ENCODE data around the gene PLCG2.

Gene PLCG2

GRCh38 chr16:81908466-81909262, 129.6 kb downstream of the PLCG2 start:
- TF ChIP-seq EGR1 (IDR thresholded peaks at IDR 0.05) (no peak), TAF1 (IDR thresholded peaks at IDR 0.05; ENCODE audit: low read depth) (no peak), YY1 (IDR thresholded peaks at IDR 0.05; ENCODE audit: low read depth) (no peak), EP300 (IDR thresholded peaks at IDR 0.05; ENCODE audit: borderline replicate concordance) (no peak), TEAD4 (IDR thresholded peaks at IDR 0.05) (no peak), ZBTB7A (IDR thresholded peaks at IDR 0.05; ENCODE audit: low read depth) (no peak), CEBPB (IDR thresholded peaks at IDR 0.05) (no peak), NFIC (IDR thresholded peaks at IDR 0.05) (no peak)
- TF ChIP-seq, protein P1, sequence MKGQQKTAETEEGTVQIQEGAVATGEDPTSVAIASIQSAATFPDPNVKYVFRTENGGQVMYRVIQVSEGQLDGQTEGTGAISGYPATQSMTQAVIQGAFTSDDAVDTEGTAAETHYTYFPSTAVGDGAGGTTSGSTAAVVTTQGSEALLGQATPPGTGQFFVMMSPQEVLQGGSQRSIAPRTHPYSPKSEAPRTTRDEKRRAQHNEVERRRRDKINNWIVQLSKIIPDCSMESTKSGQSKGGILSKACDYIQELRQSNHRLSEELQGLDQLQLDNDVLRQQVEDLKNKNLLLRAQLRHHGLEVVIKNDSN (IDR thresholded peaks at IDR 0.05): no peak
- TF ChIP-seq, protein P2, sequence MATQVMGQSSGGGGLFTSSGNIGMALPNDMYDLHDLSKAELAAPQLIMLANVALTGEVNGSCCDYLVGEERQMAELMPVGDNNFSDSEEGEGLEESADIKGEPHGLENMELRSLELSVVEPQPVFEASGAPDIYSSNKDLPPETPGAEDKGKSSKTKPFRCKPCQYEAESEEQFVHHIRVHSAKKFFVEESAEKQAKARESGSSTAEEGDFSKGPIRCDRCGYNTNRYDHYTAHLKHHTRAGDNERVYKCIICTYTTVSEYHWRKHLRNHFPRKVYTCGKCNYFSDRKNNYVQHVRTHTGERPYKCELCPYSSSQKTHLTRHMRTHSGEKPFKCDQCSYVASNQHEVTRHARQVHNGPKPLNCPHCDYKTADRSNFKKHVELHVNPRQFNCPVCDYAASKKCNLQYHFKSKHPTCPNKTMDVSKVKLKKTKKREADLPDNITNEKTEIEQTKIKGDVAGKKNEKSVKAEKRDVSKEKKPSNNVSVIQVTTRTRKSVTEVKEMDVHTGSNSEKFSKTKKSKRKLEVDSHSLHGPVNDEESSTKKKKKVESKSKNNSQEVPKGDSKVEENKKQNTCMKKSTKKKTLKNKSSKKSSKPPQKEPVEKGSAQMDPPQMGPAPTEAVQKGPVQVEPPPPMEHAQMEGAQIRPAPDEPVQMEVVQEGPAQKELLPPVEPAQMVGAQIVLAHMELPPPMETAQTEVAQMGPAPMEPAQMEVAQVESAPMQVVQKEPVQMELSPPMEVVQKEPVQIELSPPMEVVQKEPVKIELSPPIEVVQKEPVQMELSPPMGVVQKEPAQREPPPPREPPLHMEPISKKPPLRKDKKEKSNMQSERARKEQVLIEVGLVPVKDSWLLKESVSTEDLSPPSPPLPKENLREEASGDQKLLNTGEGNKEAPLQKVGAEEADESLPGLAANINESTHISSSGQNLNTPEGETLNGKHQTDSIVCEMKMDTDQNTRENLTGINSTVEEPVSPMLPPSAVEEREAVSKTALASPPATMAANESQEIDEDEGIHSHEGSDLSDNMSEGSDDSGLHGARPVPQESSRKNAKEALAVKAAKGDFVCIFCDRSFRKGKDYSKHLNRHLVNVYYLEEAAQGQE (IDR thresholded peaks at IDR 0.05; ENCODE audit: low read depth): no peak

DNA sequence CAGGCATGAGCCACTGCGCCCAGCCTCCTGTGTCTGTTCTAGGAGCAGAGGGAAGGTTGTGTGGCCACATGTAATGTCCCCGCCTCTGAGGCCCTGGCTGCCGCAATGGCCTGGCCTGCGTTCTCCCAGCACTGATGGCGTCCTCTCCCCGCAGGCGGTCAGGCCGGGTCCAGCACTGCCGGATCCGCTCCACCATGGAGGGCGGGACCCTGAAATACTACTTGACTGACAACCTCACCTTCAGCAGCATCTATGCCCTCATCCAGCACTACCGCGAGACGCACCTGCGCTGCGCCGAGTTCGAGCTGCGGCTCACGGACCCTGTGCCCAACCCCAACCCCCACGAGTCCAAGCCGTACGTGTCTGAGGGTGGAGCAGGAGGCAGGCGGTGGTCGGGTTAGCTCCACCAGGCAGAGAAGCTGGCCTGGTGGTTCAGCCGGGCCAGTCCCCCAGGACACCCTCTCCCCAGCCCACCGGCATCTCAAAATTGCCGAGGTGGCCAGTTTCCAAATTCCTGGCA, 131.3 kb downstream of the PLCG2 start:
- no peak for TF ChIP-seq TEAD4 (IDR thresholded peaks at IDR 0.05)
- TF ChIP-seq TCF12 (IDR thresholded peaks at IDR 0.05; ENCODE audit: low read depth): no peak
- TF ChIP-seq EP300 (IDR thresholded peaks at IDR 0.05; ENCODE audit: borderline replicate concordance): no peak
- TF ChIP-seq EGR1 (IDR thresholded peaks at IDR 0.05): no peak
- TF ChIP-seq YY1 (IDR thresholded peaks at IDR 0.05; ENCODE audit: low read depth): no peak
- TF ChIP-seq ZBTB7A (IDR thresholded peaks at IDR 0.05; ENCODE audit: low read depth): no peak
- no peak for TF ChIP-seq NFIC (IDR thresholded peaks at IDR 0.05)
- no peak for TF ChIP-seq MAX (IDR thresholded peaks at IDR 0.05)
- TF ChIP-seq TAF1 (IDR thresholded peaks at IDR 0.05; ENCODE audit: low read depth): no peak
- TF ChIP-seq FOXM1 (IDR thresholded peaks at IDR 0.05; ENCODE audit: borderline replicate concordance, low read depth): no peak
- TF ChIP-seq RAD21 (IDR thresholded peaks at IDR 0.05; ENCODE audit: low read depth): no peak
- TF ChIP-seq CEBPB (IDR thresholded peaks at IDR 0.05): no peak
- TF ChIP-seq CREB1 (IDR thresholded peaks at IDR 0.05; ENCODE audit: low read depth): no peak
- TF ChIP-seq, protein P2 (IDR thresholded peaks at IDR 0.05; ENCODE audit: low read depth): no peak
- TF ChIP-seq, protein P1 (IDR thresholded peaks at IDR 0.05): no peak

DNA sequence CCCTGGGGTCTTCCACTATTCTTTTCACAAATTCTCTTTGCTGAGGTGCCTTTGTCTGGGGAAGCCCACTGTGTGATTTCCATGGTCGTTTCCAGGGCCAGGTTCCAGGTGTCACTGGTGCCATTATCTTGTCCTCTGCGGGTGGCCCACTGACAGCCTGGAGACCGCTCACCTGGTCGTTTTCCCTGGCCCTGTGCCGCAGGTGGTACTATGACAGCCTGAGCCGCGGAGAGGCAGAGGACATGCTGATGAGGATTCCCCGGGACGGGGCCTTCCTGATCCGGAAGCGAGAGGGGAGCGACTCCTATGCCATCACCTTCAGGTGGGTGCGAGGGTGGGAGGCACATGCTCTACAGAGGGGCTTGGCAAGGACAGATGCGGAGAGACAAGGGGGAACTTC, 133.3 kb downstream of the PLCG2 start:
- TF ChIP-seq TCF12 (IDR thresholded peaks at IDR 0.05; ENCODE audit: low read depth) (no peak), MAX (IDR thresholded peaks at IDR 0.05) (no peak), EP300 (IDR thresholded peaks at IDR 0.05; ENCODE audit: borderline replicate concordance) (no peak)

- TF ChIP-seq YY1 (IDR thresholded peaks at IDR 0.05; ENCODE audit: low read depth): no peak
- TF ChIP-seq MAX (IDR thresholded peaks at IDR 0.05): no peak
- no peak for TF ChIP-seq CREB1 (IDR thresholded peaks at IDR 0.05; ENCODE audit: low read depth)
- TF ChIP-seq TAF1 (IDR thresholded peaks at IDR 0.05; ENCODE audit: low read depth): no peak
- TF ChIP-seq ZBTB7A (IDR thresholded peaks at IDR 0.05; ENCODE audit: low read depth): no peak
Measured at GRCh38 chr16:81913222-81913621, 134.1 kb downstream of the PLCG2 start.

DNA sequence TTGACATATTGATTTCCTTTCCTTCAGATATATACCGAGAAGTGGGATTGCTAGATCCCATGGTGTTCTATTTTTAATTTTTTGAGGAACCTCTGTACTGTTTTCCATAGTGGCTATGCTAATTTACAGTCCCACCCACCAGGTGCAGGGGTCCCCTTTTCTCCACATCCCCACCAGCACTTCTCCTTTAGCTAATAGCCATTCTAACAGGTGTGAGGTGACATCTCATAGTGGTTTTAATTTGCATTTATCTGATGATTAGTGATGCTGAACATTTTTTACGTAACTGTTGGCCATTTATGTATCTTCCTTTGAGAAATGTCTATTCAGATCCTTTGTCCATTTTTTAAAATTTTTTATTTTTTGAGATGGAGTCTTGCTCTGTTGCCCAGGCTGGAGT, 138.3 kb downstream of the PLCG2 start:
- TF ChIP-seq CEBPB (IDR thresholded peaks at IDR 0.05) (no peak), CREB1 (IDR thresholded peaks at IDR 0.05; ENCODE audit: low read depth) (no peak)

DNA sequence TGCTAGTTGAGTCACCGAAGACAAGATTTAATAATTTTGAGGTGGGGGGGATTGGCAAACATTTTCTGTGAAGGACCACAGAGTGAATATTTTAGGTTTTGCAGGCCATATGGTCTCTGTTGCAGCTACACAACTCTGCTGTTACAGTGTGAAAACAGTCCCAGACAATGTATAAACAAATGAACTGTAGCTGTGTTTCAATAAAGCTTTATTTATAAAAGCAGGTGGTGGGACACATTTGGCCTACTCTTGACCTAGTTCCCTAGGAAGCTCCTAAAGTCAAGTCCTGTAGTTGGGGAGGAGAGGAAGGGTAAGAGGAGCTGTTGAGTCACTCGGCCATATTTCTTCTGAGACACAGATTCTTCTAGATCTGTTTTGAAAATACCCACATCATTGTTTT, 139.8 kb downstream of the PLCG2 start:
- TF ChIP-seq TAF1 (IDR thresholded peaks at IDR 0.05; ENCODE audit: low read depth) (no peak), TCF12 (IDR thresholded peaks at IDR 0.05; ENCODE audit: low read depth) (no peak), YY1 (IDR thresholded peaks at IDR 0.05; ENCODE audit: low read depth) (no peak), TEAD4 (IDR thresholded peaks at IDR 0.05) (no peak), MAX (IDR thresholded peaks at IDR 0.05) (no peak), CREB1 (IDR thresholded peaks at IDR 0.05; ENCODE audit: low read depth) (no peak), EP300 (IDR thresholded peaks at IDR 0.05; ENCODE audit: borderline replicate concordance) (no peak), RAD21 (IDR thresholded peaks at IDR 0.05; ENCODE audit: low read depth) (no peak), ZBTB7A (IDR thresholded peaks at IDR 0.05; ENCODE audit: low read depth) (no peak), CEBPB (IDR thresholded peaks at IDR 0.05) (no peak), FOXM1 (IDR thresholded peaks at IDR 0.05; ENCODE audit: borderline replicate concordance, low read depth) (no peak), NFIC (IDR thresholded peaks at IDR 0.05) (no peak), EGR1 (IDR thresholded peaks at IDR 0.05) (no peak)
- TF ChIP-seq, protein P2 (IDR thresholded peaks at IDR 0.05; ENCODE audit: low read depth): no peak
- TF ChIP-seq, protein P1 (IDR thresholded peaks at IDR 0.05): no peak
